Spleen (tissue), 11 donors: ENCODE data around the gene RMRP. TPM values are rescaled to one million over a fixed set of nuclear protein-coding genes. Genes with fewer than 3 reads are reported as not detected.

ENCODE experiments used
- DNase-seq: peaks from one replicate; pipeline ENCODE4 v3.0.0-alpha.2; 2020
- H3K27ac ChIP-seq, 8 donors: fragments of 200-600 bp; sonication (generic) in 7 of 8; 1 replicate in 4 of 8; 2 replicates in 4 of 8; pipeline versions ENCODE4 v1.5.0 to v1.8.0; 2016 to 2021; ENCODE audit warnings: inconsistent platforms in 4 of 8, mild to moderate bottlenecking in 4 of 8, moderate library complexity in 1 of 8
- H3K27me3 ChIP-seq, 7 donors: fragments of 200-600 bp; sonication (generic) in 6 of 7; replicated peaks in 1 of 7; 1 replicate in 4 of 7; 2 replicates in 3 of 7; pipeline versions ENCODE4 v1.5.0 to v1.8.0; 2016 to 2021; ENCODE audit warnings: inconsistent platforms in 3 of 7, mild to moderate bottlenecking in 1 of 7
- H3K36me3 ChIP-seq, 6 donors: fragments of 200-600 bp; sonication (generic) in 5 of 6; 1 replicate in 4 of 6; 2 replicates in 2 of 6; pipeline versions ENCODE4 v1.5.0 to v1.8.0; 2016 to 2021; ENCODE audit warnings: inconsistent platforms in 2 of 6
- H3K4me1 ChIP-seq, 6 donors: fragments of 200-600 bp; sonication (generic) in 5 of 6; 1 replicate in 3 of 6; 2 replicates in 3 of 6; pipeline versions ENCODE4 v1.5.0 to v1.8.0; 2016 to 2021; ENCODE audit warnings: inconsistent platforms in 3 of 6
- H3K4me3 ChIP-seq, 8 donors: fragments of 200-600 bp; sonication (generic) in 7 of 8; 1 replicate in 4 of 8; 2 replicates in 4 of 8; pipeline versions ENCODE4 v1.5.0 to v1.8.0; 2016 to 2021; ENCODE audit warnings: inconsistent platforms in 4 of 8, mild to moderate bottlenecking in 4 of 8, moderate library complexity in 2 of 8
- H3K9me3 ChIP-seq, 8 donors: fragments of 200-600 bp; sonication (generic) in 7 of 8; 1 replicate in 4 of 8; 2 replicates in 4 of 8; pipeline versions ENCODE4 v1.5.0 to v1.8.0; 2016 to 2021; ENCODE audit warnings: inconsistent platforms in 4 of 8
- CTCF ChIP-seq, 11 experiments: fragments of 200-600 bp in 7 of 11; fragments of 450-650 bp in 4 of 11; sonication (generic) in 4 of 11; IDR thresholded peaks in 8 of 11; conservative IDR thresholded peaks in 3 of 11; 1 replicate in 7 of 11; 2 replicates in 4 of 11; pipeline versions ENCODE4 v1.4.0 to v1.8.0; 2016 to 2021; ENCODE audit warnings: antibody characterized with exemption in 11 of 11, inconsistent platforms in 4 of 11, mild to moderate bottlenecking in 1 of 11
- POLR2A ChIP-seq, 3 donors: fragments of 450-650 bp; IDR thresholded peaks; one replicate each; pipeline ENCODE4 v1.5.1; 2017; ENCODE audit warnings: antibody characterized with exemption in 3 of 3, mild to moderate bottlenecking in 1 of 3
- POLR2AphosphoS5 ChIP-seq, 3 donors: sonication (generic); formaldehyde crosslinking; IDR thresholded peaks; one replicate each; pipeline ENCODE4 v1.5.1; 2017; ENCODE audit warnings: antibody characterized with exemption in 3 of 3
- WGBS, 5 donors: extraction: QIAGEN DNeasy Blood & Tissue Kit in 3 of 5; methylation state at CpG; one replicate each; pipeline versions ENCODE4 v1.1.5 to v1.1.7; 2013 to 2018; 5-methylcytosine and 5-hydroxymethylcytosine counted together
- intact Hi-C: fragments of 100-400 bp; cut with DNase I; formaldehyde crosslinking; loops from one replicate; pipeline ENCODE4 v1.15.0; 2023; ENCODE audit warnings: low total_unique reads
- polyA plus RNA-seq, 3 donors: library from polyadenylated mRNA; stranded (reverse); fragments of 200-250 nt; gene quantifications; one replicate each; pipeline ENCODE4 v1.2.1, GENCODE V29; 2013
- total RNA-seq, 7 donors: library from RNA; depleted of rRNA in 3 of 7; stranded (reverse); fragments of >200 nt in 3 of 7; fragmentation: NEBNext Ultra II Directional in 4 of 7; extraction: Animal tissue kit (Norgen Biotek cat#: 25700) in 4 of 7; gene quantifications; one replicate each; pipeline versions ENCODE4 v1.1.0 to v1.2.1, GENCODE V29; 2016 to 2021
- donor health status: healthy with polysubstance abuse.
- donor health status: DM: no; HTN: no; CAD: no; lungs with moderate emphysema.
- donor health status: DM: no; HTN: no; CAD: no.
- donor health status: Bipolar disorder and iron deficiency.
- donor health status: healthy.
- donor health status: DM: no; HTN: no; CAD: no.
- donor health status: DM: yes; HTN: yes; CAD: no.

Gene RMRP
- total and polyA plus RNA-seq, 10 donors = 42.1 to 28,996 (median 10,652) TPM; not detected in 1

GRCh38 chr9:35653611-35654010 lies 4.2 kb downstream of the RMRP start:
- H3K4me3 ChIP-seq = no peak overlapping the region
- intact Hi-C loops = no loop called here
- no peaks in the 10 kb centered on the region for H3K9me3 ChIP-seq
- DNase-seq = no peak
- WGBS, 5 donors = 92 to 96% (median 94%) methylated on average over 2 of the region's 2 CpGs
- H3K27me3 ChIP-seq = no peaks in the 10 kb centered on the region
- H3K36me3 ChIP-seq = no peaks in the 10 kb centered on the region
- peaks cover 19 to 83% (median 50%) of the 10 kb centered on the region in 6 donors for H3K4me1 ChIP-seq
- no peak for TF ChIP-seq POLR2AphosphoS5 (IDR thresholded peaks at IDR 0.05)
- TF ChIP-seq CTCF (IDR thresholded peaks at IDR 0.05 in 8 of 11, conservative IDR thresholded peaks at IDR 0.05 in 3 of 11) = no peak
- no peak for TF ChIP-seq POLR2A (IDR thresholded peaks at IDR 0.05)
- peak overlapping the region in 2 of 8 donors; percentile 13 to 95 for H3K27ac ChIP-seq

- no peaks in the 10 kb centered on the region for H3K9me3 ChIP-seq
- no peak overlapping the region for H3K4me3 ChIP-seq
- peaks cover 27 to 89% (median 58%) of the 10 kb centered on the region in 6 donors for H3K4me1 ChIP-seq
- peak overlapping the region in 3 of 8 donors; percentile 7 to 95 (median 13) for H3K27ac ChIP-seq
- 91 to 94% (median 93%) methylated on average over 8 of the region's 8 CpGs for WGBS, 5 donors
- TF ChIP-seq POLR2A (IDR thresholded peaks at IDR 0.05) (no peak), POLR2AphosphoS5 (IDR thresholded peaks at IDR 0.05) (no peak), CTCF (IDR thresholded peaks at IDR 0.05 in 8 of 11, conservative IDR thresholded peaks at IDR 0.05 in 3 of 11) (no peak)
- H3K27me3 ChIP-seq = no peaks in the 10 kb centered on the region
- intact Hi-C loops = no loop called here
- H3K36me3 ChIP-seq = no peaks in the 10 kb centered on the region
- no peak for DNase-seq
These were observed 5.0 kb downstream of the RMRP start for GRCh38 chr9:35652829-35653209.

- no peak for DNase-seq
- Histone ChIP-seq H3K27me3 (no peaks in the 10 kb centered on the region), H3K27ac (peak overlapping the region in 4 of 8 donors; percentile 85 to 95 (median 93)), H3K9me3 (no peaks in the 10 kb centered on the region), H3K4me3 (no peak overlapping the region), H3K36me3 (no peaks in the 10 kb centered on the region), H3K4me1 (peaks cover 29 to 89% (median 59%) of the 10 kb centered on the region in 6 donors)
- intact Hi-C loops = no loop called here
- 89 to 94% (median 91%) methylated on average over 7 of the region's 7 CpGs for WGBS, 5 donors
- no peak for TF ChIP-seq CTCF (IDR thresholded peaks at IDR 0.05 in 8 of 11, conservative IDR thresholded peaks at IDR 0.05 in 3 of 11)
- no peak for TF ChIP-seq POLR2A (IDR thresholded peaks at IDR 0.05)
- no peak for TF ChIP-seq POLR2AphosphoS5 (IDR thresholded peaks at IDR 0.05)
These were observed 5.6 kb downstream of the RMRP start for GRCh38 chr9:35651956-35652828.
